Activated T-cell treated with anti-CD3 and anti-CD28 coated beads, Interleukin-2, amount 50 U/mL, for 4 hours (primary cell): ENCODE data around the gene CNDP1. TPM values are rescaled to one million over a fixed set of nuclear protein-coding genes. Genes with fewer than 3 reads are reported as not detected.

Experiments
- ATAC-seq, 2 donors: fragments of 200-7000 bp; cut with Tn5 transposase; one replicate each; pipeline ENCODE4 v1.10.0; 2021
- DNase-seq: peaks from one replicate; pipeline ENCODE4 v3.0.0-alpha.2; 2020
- H3K27me3 Mint-ChIP-seq: one replicate; pipeline ENCODE4 v1.8.0; 2021; ENCODE audit warnings: low read depth, mixed read lengths
- H3K36me3 Mint-ChIP-seq: one replicate; pipeline ENCODE4 v1.8.0; 2022; ENCODE audit warnings: mixed read lengths; ENCODE audit not compliant: insufficient read depth
- H3K4me1 Mint-ChIP-seq: one replicate; pipeline ENCODE4 v1.8.0; 2021; ENCODE audit warnings: low read depth, mixed read lengths
- H3K4me3 Mint-ChIP-seq: one replicate; pipeline ENCODE4 v1.8.0; 2021; ENCODE audit warnings: mild to moderate bottlenecking, moderate library complexity, mixed read lengths
- H3K9me3 Mint-ChIP-seq: one replicate; pipeline ENCODE4 v1.8.0; 2021; ENCODE audit warnings: mixed read lengths
- total RNA-seq, 3 donors: library from RNA; stranded (reverse); gene quantifications; one replicate each; pipeline ENCODE4 v1.2.1, GENCODE V29; 2021

CNDP1 gene
- total RNA-seq, 3 donors from 2014 or later = 0.15 to 0.49 (median 0.40) TPM

GRCh38 chr18:74635224-74635975 is 101.1 kb downstream of the CNDP1 start:
- H3K27me3 Mint-ChIP-seq = no peaks in the 10 kb centered on the region
- DNase-seq = no peak
- no peak for ATAC-seq
- H3K4me3 Mint-ChIP-seq = no peak overlapping the region
- peaks cover 36% of the 10 kb centered on the region for H3K36me3 Mint-ChIP-seq
- peaks cover 38% of the 10 kb centered on the region for H3K4me1 Mint-ChIP-seq
- no peaks in the 10 kb centered on the region for H3K9me3 Mint-ChIP-seq

Other genes with a start within 250 kb of the CNDP1 start
- 10 to 100 TPM; 40.6 to 46.5 (median 45.9) TPM for gene CYB5A, start 242.5 kb upstream of the CNDP1 start, total RNA-seq
- gene C18orf63, start 218.7 kb upstream of the CNDP1 start, total RNA-seq = not detected
- not detected for gene DIPK1C, start 77.2 kb upstream of the CNDP1 start, total RNA-seq
- 100 to 1,000 TPM; 157 to 165 (median 164) TPM for gene CNDP2, start 38.1 kb upstream of the CNDP1 start, total RNA-seq
- gene ZNF407, start 63.4 kb downstream of the CNDP1 start, total RNA-seq = 10 to 100 TPM; 13.1 to 13.8 (median 13.4) TPM